Activated CD4-positive, alpha-beta T cell treated with anti-CD3 and anti-CD28 coated beads for 1 hour (primary cell): ENCODE measurements around the gene LPP.

Experiments
- DNase-seq: peaks from one replicate; pipeline ENCODE4 v3.0.0-alpha.2; 2020

Gene LPP

GRCh38 chr3:188496390-188496789 is 342.4 kb downstream of the LPP start:
- no peak for DNase-seq

DNA sequence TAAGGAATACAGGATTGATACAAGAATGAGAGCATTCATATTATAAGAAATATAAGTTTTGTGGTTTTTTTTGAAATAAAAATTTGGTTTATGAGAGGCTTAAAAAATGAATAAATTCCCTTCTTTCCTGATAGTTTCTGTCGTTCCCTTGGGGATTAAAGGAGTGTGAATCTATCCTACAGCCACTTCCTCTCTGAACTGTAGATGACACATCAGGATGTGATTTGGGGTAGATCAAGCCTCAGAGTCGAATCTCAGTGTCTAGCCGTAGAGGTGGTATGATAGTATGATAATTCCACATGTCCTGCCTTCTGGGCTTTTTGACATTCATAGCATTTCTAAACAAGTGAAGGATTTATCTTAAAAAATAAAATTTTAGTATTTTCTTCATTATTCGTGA is 343.1 kb downstream of the LPP start:
- no peak for DNase-seq

GRCh38 chr3:188503647-188504046 is 349.7 kb downstream of the LPP start:
- no peak for DNase-seq

GRCh38 chr3:188505151-188505550 is 351.2 kb downstream of the LPP start:
- no peak for DNase-seq

DNA sequence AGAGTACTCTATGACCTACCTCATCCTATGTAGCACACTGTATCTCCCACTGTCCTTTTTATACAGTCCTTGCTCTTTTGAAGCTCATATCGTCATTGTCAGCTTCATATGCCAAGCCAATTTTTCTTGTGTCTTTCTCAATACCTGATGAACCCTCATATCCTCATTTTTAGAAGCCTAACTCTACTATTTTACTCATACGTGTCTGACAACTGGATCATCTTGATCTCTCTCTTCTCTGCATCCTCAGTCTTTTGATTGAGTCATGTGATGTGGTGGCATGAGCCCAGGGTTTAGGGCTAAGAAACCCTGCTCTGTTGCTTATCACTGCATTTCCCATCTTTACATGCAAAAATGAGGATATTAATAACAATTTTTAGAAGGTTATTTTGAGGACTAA is 352.0 kb downstream of the LPP start:
- no peak for DNase-seq

- DNase-seq, result no peak
Observed at GRCh38 chr3:188506446-188506845, 352.5 kb downstream of the LPP start.

- DNase-seq, result no peak
Observed at GRCh38 chr3:188507244-188507720, 353.3 kb downstream of the LPP start.

GRCh38 chr3:188508454-188508853 is 354.5 kb downstream of the LPP start:
- DNase-seq, result no peak

DNA sequence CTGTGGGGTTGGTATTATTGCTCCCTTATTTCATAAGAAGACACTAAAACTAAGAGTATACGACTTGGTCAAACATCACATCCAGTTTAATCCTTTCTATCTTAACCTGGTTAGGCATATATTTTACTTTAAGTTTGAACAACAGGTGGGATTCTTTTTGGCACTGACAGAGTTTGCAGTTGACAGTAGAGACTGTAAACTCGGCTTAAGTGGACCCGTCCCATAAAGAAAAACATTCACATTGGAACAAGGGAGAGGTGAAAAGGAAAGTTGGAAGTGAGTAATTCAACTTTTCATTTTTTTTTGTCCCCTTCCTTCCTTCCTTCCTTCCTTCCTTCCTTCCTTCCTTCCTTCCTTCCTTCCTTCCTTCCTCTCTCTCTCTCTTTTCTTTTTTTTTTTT is 355.4 kb downstream of the LPP start:
- DNase-seq, result no peak

- no peak for DNase-seq
Observed at GRCh38 chr3:188510366-188510765, 356.4 kb downstream of the LPP start.

GRCh38 chr3:188513662-188514328 is 359.8 kb downstream of the LPP start:
- DNase-seq, result no peak

DNA sequence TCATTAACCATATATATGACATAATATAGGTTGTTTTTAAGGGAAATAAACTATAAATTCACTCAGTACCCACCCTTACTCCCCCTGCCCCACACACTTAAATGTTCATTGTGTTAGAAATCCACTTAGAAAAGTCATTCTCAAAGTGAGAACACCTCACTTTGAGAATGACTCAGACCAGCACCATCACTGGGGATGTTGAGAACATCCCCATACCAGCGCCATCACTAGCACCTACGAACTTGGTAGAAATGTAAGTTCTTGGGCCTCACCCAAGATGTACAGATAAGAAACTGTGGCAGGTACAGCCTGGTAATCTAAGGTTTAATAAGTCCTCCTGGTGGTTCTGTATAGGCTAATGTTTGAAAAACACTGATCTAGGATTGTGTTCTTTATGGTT is 362.6 kb downstream of the LPP start:
- no peak for DNase-seq

GRCh38 chr3:188518416-188518815 is 364.5 kb downstream of the LPP start:
- DNase-seq, result no peak

DNA sequence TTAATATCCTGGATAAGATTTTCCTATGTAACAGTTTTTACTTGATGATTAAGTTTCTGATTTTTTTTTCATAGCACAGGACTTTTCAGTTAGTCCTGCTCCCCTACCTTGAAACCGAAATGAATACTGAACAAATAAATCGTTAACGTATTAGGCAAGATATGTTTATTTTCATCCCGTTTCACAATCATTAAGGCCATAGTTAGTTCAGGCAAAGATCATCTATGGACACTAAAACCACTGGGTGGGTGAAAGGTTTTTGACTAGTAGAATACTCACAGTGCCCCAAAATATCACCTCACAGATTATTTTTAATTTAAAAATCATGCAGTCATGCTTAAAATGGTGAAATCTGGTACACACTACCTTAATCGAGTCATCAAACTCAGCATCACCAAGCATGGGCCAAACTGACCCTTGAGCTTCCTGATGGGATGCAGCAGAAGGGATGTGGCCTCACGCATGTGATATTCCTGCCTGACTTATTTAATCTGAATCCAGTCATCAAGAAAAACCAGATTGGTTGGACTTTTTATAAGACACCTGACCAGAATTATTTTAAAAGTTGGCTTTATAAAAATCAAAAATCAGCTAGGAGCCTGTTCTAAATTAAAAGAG is 365.0 kb downstream of the LPP start:
- DNase-seq, result no peak

- DNase-seq, result no peak
Observed at GRCh38 chr3:188520466-188520865, 366.5 kb downstream of the LPP start.

DNA sequence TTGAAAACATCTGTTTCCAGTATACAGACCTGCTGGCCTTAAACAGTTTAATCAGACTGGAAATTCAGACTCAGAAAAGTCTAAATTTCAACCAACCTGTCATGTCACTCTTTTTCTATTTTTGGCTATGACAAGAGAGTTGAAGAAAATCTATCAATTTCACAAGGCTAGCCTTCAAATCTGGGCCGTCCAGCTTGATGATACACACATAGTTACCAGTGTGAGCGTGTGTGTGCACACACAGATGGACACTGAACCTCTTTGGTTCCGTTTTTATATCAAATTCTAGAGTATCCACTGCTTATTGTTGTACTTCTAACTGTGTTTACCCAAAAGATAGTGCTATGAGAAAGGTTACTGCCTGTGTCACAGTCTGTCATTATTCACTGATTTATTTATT is 368.2 kb downstream of the LPP start:
- DNase-seq, result no peak

DNA sequence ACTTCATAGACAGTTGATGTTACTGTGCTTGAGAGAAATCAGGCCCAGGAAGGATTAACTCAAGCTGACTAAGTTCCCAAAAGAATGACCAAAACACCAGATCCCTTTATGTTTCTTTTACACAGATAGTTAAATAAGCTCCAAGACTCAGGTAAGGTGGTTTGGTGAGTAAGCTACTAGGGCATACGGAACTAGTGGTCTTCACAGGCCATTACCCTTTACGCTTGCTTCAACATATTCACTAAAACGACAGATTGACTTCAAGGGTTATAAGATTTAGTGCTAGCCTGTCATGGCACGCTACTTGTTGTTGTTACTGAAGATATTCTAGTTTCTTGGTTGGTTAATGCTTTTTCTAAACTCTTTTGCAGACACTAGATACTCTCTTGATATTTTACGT is 369.3 kb downstream of the LPP start:
- DNase-seq, result no peak

- no peak for DNase-seq
Observed at GRCh38 chr3:188524052-188524451, 370.1 kb downstream of the LPP start.

DNA sequence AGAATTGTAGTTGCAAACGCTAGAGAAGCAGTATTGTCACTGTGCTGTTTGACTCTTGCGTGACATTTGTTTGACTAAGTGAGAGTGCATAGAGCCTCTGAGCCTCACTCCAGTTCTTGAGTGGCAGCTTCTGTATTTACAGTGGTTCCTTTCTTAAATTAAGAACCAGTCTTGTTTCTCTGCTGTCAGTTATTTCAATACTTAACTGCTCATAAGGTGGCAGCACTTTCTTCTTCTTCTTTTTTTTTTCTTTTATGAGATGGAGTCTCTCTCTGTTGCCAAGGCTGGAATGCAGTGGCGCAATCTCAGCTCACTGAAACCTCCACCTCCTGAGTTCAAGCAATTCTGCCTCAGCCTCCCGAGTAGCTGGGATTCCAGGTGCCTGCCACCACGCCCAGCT is 372.1 kb downstream of the LPP start:
- DNase-seq, result no peak

DNA sequence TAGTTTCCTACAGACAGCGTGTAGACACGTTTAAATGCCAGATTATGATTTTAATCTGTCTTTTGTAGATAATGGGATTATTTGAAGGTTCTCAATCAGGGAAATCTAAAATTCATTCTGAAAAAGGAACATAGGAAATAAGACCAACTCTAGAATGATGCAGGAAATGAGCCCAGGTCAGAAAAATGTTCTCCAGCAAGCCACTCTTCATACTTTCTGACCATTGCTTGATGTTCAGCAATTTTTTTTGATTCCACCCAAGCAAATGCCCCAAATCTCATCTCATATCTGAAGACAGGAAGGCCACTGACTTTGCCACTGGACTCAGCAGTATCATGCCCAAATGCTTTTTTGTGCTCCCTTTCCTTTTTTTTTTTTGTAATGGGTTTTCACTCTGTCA is 373.4 kb downstream of the LPP start:
- no peak for DNase-seq

GRCh38 chr3:188528396-188528795 is 374.4 kb downstream of the LPP start:
- no peak for DNase-seq

- DNase-seq, result no peak
Observed at GRCh38 chr3:188529228-188529627, 375.3 kb downstream of the LPP start.

DNA sequence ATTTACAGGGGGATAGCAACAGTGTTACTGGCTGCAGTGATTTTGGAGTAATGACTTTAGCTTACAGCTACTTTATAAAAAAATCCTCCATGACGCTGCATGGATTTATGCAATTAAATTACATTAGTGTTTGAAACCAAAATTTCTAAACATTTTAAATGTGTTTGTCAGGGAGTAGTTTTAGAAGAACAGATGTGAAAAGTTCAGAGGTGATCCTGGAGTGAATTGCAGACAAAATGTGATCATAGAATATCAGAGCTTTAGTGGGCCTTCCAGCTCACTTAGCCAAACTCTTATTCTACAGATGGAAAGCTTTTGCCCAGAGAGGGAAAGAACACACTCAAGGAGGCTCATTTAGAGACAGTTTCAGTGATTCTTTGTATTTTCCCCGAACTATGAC is 376.3 kb downstream of the LPP start:
- no peak for DNase-seq

DNA sequence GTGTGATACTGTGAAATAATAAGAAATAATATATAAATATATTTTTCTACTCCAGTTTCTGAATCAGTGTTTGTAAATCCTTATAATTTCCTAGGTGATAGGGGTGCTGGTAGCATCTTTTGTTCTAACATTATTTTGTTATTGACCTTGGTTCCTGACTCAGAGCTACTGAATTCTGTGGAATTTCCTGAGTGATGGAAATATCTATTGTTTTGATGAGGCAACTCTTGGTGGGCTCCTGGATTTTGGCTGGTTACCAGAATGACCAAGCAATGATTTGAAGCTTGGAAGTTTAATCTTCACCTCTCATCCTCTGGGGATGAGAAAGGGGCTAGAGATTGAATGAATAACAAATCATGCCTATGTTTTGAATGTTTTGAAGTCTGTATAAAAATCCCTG is 377.3 kb downstream of the LPP start:
- DNase-seq, result no peak

DNA sequence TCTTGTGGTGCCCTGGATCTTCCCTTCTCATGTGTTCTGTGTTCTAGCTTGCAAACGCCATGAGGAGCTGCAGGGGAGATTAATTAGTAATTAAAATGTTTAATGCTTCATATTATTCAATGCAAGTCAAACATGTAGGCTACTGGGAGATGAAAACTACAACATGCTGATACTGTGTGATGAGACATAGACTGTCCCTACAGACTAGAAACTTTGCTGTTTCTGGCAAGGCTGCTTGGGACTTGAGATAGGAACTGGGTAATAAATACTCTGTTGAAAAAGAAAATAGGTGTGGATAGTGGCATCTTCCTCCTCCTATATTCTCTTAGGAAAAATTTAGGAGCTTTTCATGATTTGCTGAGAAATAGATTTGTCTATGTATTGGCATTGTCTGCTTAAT is 379.2 kb downstream of the LPP start:
- DNase-seq, result no peak
